GM23338 (cell line): ENCODE data around the gene TNFRSF21. TPM values are rescaled to one million over a fixed set of nuclear protein-coding genes. Genes with fewer than 3 reads are reported as not detected.

ENCODE experiments used
- ATAC-seq: fragments of 200-7000 bp; cut with Tn5 transposase; 3 replicates; pipeline ENCODE4 v1.9.1; 2020
- DNase-seq: peaks from one replicate; pipeline ENCODE4 v3.0.0-alpha.2; 2015; ENCODE audit warnings: low spot score
- H2AFZ ChIP-seq: fragments of 200-600 bp; sonication (generic); 2 replicates; pipeline ENCODE4 v1.8.0; 2016; ENCODE audit warnings: antibody characterized with exemption, mild to moderate bottlenecking, moderate library complexity
- H3F3A ChIP-seq: fragments of 200-600 bp; sonication (generic); replicated peaks from 2 replicates; pipeline ENCODE4 v1.8.0; 2017; ENCODE audit warnings: antibody characterized with exemption, mixed run types, low read depth
- H3K27ac ChIP-seq: fragments of 200-600 bp; sonication (generic); 2 replicates; pipeline ENCODE4 v1.6.1; 2016; ENCODE audit warnings: low read depth
- H3K27me3 ChIP-seq: fragments of 200-600 bp; sonication (generic); 2 replicates; pipeline ENCODE4 v1.8.0; 2016; ENCODE audit warnings: mild to moderate bottlenecking, mixed run types, moderate library complexity; ENCODE audit not compliant: insufficient read depth
- H3K36me3 ChIP-seq: fragments of 200-600 bp; sonication (generic); 2 replicates; pipeline ENCODE4 v1.8.0; 2016; ENCODE audit warnings: mild to moderate bottlenecking; ENCODE audit not compliant: insufficient read depth
- H3K4me1 ChIP-seq: fragments of 200-600 bp; sonication (generic); 2 replicates; pipeline ENCODE4 v1.8.0; 2016; ENCODE audit warnings: mild to moderate bottlenecking, moderate library complexity; ENCODE audit not compliant: insufficient read depth
- H3K4me2 ChIP-seq: fragments of 200-600 bp; sonication (generic); 2 replicates; pipeline ENCODE4 v1.7.1; 2017; ENCODE audit warnings: mixed run types
- H3K4me3 ChIP-seq: fragments of 200-600 bp; sonication (generic); 2 replicates; pipeline ENCODE4 v1.6.1; 2016; ENCODE audit warnings: mixed run types
- H3K79me2 ChIP-seq: fragments of 200-600 bp; sonication (generic); replicated peaks from 2 replicates; pipeline ENCODE4 v1.8.0; 2017; ENCODE audit warnings: mild to moderate bottlenecking; ENCODE audit not compliant: insufficient read depth
- H3K9me2 ChIP-seq: fragments of 200-600 bp; sonication (generic); 2 replicates; pipeline ENCODE4 v1.8.0; 2017; ENCODE audit not compliant: insufficient read depth
- H4K20me1 ChIP-seq: fragments of 200-600 bp; sonication (generic); replicated peaks from 2 replicates; pipeline ENCODE4 v1.8.0; 2017; ENCODE audit warnings: mild to moderate bottlenecking; ENCODE audit not compliant: insufficient read depth
- H3K27ac Mint-ChIP-seq: 2 replicates; pipeline ENCODE4 v1.8.0; 2020; ENCODE audit warnings: inconsistent platforms, mild to moderate bottlenecking, moderate library complexity, mixed read lengths
- H3K27me3 Mint-ChIP-seq: 3 replicates; pipeline ENCODE4 v1.8.0; 2022; ENCODE audit warnings: low read depth, mild to moderate bottlenecking, moderate library complexity, mixed read lengths, inconsistent platforms; ENCODE audit not compliant: insufficient read depth, poor library complexity
- H3K36me3 Mint-ChIP-seq: 3 replicates; pipeline ENCODE4 v1.8.0; 2021; ENCODE audit warnings: low read depth, mild to moderate bottlenecking, inconsistent platforms, moderate library complexity, mixed read lengths
- H3K4me1 Mint-ChIP-seq: 3 replicates; pipeline ENCODE4 v1.8.0; 2020; ENCODE audit warnings: mild to moderate bottlenecking, inconsistent platforms, mixed read lengths
- H3K4me3 Mint-ChIP-seq: 3 replicates; pipeline ENCODE4 v1.8.0; 2021; ENCODE audit warnings: moderate library complexity, mild to moderate bottlenecking, inconsistent platforms, mixed read lengths
- H3K9me3 Mint-ChIP-seq: 3 replicates; pipeline ENCODE4 v1.8.0; 2020; ENCODE audit warnings: moderate library complexity, mild to moderate bottlenecking, inconsistent platforms, mixed read lengths
- CTCF ChIP-seq, 2 experiments: fragments of 200-600 bp in 1 of 2; sonication (generic) in 1 of 2; conservative IDR thresholded peaks; 2 replicates each; pipeline versions ENCODE4 v1.5.1 to v1.6.1; 2016 to 2017; ENCODE audit warnings: antibody characterized with exemption in 2 of 2, low read depth in 2 of 2, mild to moderate bottlenecking in 2 of 2, moderate library complexity in 1 of 2
- JUNB ChIP-seq: IDR thresholded peaks from one replicate; pipeline ENCODE4 v1.6.1; 2016; ENCODE audit warnings: antibody characterized with exemption; ENCODE audit not compliant: unreplicated experiment
- STAT1 ChIP-seq: IDR thresholded peaks from one replicate; pipeline ENCODE4 v1.6.1; 2016; ENCODE audit warnings: antibody characterized with exemption; ENCODE audit not compliant: unreplicated experiment
- ZNF114 ChIP-seq: fragments of 250-450 bp; sonication (Bioruptor Pico); IDR thresholded peaks from 2 replicates; pipeline ENCODE4 v1.5.0; 2020; ENCODE audit warnings: mild to moderate bottlenecking, moderate library complexity
- ZNF331 ChIP-seq: fragments of 250-450 bp; sonication (Bioruptor Pico); IDR thresholded peaks from 2 replicates; pipeline ENCODE4 v1.5.0; 2020; ENCODE audit warnings: low read depth, mild to moderate bottlenecking, moderate library complexity
- polyA plus RNA-seq: library from polyadenylated mRNA; unstranded; fragments of >200 nt; fragmentation: Nextera tagmentation; extraction: Ambion mirVana; gene quantifications from 2 replicates; pipeline ENCODE4 v1.2.1, GENCODE V29; 2016
- total RNA-seq: library from RNA; depleted of rRNA; stranded (reverse); fragments of >200 nt; shearing (Covaris generic); gene quantifications from 2 replicates; pipeline ENCODE4 v1.2.3, GENCODE V29; 2014
- TF ChIP-seq, protein P1 (sequence below): IDR thresholded peaks from one replicate; pipeline ENCODE4 v1.6.1; 2018; ENCODE audit warnings: antibody characterized with exemption; ENCODE audit not compliant: unreplicated experiment
- TF ChIP-seq, protein P2 (sequence below): fragments of 250-450 bp; sonication (Bioruptor Pico); IDR thresholded peaks from 2 replicates; pipeline ENCODE4 v1.5.0; 2020; ENCODE audit warnings: mild to moderate bottlenecking, moderate library complexity
- TF ChIP-seq, protein P3 (sequence below): IDR thresholded peaks from 2 replicates; pipeline ENCODE4 v1.6.1; 2016; ENCODE audit warnings: antibody characterized with exemption

Gene TNFRSF21
- total and polyA plus RNA-seq, 2 experiments from 2014 or later, result 22.1 to 48.1 TPM

DNA sequence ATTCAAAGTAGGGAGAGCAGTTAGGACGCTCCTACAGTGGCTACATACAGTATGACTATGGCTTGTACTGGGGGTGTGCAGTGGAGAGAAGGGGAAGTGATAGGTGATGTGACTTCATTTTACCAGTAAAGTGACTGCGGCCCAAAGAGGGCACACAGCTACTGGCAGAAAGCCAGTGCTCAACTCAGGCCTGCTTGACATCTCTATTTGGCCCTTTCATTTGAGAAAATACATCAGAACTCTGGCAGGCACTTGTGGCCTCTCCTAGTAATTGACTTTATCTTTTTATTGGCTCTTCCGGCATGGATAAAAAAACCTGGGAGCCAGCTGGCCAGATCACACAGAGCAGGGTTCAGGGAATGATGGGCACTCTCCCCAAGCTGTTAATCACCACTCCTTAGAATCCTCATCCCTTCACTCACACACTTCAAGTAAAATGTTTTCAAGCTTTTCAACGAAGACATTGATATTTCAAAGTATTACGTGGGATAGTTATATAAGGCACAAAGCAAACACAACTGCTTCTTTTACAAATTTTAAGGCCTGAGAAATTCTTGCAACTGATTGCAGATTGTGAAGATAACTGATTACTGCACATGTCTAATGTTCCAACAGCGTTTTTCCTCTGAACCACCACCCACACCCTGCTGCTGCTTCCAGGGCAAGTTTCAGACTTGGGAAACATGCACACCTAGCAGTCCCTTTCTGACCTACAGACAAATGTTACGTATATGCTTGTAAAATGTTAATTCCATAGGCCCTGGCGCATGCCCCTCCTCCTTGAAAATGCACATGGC lies 73.5 kb downstream of the TNFRSF21 start:
- peaks cover 37% of the 10 kb centered on the region for H3K4me1 ChIP-seq
- no peak for DNase-seq
- Mint-ChIP-seq H3K4me1 (peaks cover 36% of the 10 kb centered on the region), H3K9me3 (no peaks in the 10 kb centered on the region), H3K27me3 (no peaks in the 10 kb centered on the region), H3K27ac (peak overlapping the region; percentile 58), H3K4me3 (no peak overlapping the region), H3K36me3 (peaks cover 29% of the 10 kb centered on the region)
- ATAC-seq, result no peak
- H4K20me1 ChIP-seq, result no peaks in the 10 kb centered on the region; the same call in 1 of the 2 replicates
- H3K27me3 ChIP-seq, result no peaks in the 10 kb centered on the region
- peaks cover 25% of the 10 kb centered on the region for H3K79me2 ChIP-seq
- no peaks in the 10 kb centered on the region for H3K9me2 ChIP-seq
- peak overlapping the region; percentile 50; the same call in 1 of the 2 replicates for H3K27ac ChIP-seq
- TF ChIP-seq, protein P1, sequence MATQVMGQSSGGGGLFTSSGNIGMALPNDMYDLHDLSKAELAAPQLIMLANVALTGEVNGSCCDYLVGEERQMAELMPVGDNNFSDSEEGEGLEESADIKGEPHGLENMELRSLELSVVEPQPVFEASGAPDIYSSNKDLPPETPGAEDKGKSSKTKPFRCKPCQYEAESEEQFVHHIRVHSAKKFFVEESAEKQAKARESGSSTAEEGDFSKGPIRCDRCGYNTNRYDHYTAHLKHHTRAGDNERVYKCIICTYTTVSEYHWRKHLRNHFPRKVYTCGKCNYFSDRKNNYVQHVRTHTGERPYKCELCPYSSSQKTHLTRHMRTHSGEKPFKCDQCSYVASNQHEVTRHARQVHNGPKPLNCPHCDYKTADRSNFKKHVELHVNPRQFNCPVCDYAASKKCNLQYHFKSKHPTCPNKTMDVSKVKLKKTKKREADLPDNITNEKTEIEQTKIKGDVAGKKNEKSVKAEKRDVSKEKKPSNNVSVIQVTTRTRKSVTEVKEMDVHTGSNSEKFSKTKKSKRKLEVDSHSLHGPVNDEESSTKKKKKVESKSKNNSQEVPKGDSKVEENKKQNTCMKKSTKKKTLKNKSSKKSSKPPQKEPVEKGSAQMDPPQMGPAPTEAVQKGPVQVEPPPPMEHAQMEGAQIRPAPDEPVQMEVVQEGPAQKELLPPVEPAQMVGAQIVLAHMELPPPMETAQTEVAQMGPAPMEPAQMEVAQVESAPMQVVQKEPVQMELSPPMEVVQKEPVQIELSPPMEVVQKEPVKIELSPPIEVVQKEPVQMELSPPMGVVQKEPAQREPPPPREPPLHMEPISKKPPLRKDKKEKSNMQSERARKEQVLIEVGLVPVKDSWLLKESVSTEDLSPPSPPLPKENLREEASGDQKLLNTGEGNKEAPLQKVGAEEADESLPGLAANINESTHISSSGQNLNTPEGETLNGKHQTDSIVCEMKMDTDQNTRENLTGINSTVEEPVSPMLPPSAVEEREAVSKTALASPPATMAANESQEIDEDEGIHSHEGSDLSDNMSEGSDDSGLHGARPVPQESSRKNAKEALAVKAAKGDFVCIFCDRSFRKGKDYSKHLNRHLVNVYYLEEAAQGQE, result no peak
- no peak for TF ChIP-seq JUNB
- TF ChIP-seq, protein P2, sequence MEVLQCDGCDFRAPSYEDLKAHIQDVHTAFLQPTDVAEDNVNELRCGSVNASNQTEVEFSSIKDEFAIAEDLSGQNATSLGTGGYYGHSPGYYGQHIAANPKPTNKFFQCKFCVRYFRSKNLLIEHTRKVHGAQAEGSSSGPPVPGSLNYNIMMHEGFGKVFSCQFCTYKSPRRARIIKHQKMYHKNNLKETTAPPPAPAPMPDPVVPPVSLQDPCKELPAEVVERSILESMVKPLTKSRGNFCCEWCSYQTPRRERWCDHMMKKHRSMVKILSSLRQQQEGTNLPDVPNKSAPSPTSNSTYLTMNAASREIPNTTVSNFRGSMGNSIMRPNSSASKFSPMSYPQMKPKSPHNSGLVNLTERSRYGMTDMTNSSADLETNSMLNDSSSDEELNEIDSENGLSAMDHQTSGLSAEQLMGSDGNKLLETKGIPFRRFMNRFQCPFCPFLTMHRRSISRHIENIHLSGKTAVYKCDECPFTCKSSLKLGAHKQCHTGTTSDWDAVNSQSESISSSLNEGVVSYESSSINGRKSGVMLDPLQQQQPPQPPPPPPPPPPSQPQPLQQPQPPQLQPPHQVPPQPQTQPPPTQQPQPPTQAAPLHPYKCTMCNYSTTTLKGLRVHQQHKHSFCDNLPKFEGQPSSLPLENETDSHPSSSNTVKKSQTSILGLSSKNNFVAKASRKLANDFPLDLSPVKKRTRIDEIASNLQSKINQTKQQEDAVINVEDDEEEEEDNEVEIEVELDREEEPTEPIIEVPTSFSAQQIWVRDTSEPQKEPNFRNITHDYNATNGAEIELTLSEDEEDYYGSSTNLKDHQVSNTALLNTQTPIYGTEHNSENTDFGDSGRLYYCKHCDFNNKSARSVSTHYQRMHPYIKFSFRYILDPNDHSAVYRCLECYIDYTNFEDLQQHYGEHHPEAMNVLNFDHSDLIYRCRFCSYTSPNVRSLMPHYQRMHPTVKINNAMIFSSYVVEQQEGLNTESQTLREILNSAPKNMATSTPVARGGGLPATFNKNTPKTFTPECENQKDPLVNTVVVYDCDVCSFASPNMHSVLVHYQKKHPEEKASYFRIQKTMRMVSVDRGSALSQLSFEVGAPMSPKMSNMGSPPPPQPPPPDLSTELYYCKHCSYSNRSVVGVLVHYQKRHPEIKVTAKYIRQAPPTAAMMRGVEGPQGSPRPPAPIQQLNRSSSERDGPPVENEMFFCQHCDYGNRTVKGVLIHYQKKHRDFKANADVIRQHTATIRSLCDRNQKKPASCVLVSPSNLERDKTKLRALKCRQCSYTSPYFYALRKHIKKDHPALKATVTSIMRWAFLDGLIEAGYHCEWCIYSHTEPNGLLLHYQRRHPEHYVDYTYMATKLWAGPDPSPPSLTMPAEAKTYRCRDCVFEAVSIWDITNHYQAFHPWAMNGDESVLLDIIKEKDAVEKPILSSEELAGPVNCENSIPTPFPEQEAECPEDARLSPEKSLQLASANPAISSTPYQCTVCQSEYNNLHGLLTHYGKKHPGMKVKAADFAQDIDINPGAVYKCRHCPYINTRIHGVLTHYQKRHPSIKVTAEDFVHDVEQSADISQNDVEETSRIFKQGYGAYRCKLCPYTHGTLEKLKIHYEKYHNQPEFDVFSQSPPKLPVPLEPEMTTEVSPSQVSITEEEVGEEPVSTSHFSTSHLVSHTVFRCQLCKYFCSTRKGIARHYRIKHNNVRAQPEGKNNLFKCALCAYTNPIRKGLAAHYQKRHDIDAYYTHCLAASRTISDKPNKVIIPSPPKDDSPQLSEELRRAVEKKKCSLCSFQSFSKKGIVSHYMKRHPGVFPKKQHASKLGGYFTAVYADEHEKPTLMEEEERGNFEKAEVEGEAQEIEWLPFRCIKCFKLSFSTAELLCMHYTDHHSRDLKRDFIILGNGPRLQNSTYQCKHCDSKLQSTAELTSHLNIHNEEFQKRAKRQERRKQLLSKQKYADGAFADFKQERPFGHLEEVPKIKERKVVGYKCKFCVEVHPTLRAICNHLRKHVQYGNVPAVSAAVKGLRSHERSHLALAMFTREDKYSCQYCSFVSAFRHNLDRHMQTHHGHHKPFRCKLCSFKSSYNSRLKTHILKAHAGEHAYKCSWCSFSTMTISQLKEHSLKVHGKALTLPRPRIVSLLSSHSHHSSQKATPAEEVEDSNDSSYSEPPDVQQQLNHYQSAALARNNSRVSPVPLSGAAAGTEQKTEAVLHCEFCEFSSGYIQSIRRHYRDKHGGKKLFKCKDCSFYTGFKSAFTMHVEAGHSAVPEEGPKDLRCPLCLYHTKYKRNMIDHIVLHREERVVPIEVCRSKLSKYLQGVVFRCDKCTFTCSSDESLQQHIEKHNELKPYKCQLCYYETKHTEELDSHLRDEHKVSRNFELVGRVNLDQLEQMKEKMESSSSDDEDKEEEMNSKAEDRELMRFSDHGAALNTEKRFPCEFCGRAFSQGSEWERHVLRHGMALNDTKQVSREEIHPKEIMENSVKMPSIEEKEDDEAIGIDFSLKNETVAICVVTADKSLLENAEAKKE, result no peak
- TF ChIP-seq, protein P3, sequence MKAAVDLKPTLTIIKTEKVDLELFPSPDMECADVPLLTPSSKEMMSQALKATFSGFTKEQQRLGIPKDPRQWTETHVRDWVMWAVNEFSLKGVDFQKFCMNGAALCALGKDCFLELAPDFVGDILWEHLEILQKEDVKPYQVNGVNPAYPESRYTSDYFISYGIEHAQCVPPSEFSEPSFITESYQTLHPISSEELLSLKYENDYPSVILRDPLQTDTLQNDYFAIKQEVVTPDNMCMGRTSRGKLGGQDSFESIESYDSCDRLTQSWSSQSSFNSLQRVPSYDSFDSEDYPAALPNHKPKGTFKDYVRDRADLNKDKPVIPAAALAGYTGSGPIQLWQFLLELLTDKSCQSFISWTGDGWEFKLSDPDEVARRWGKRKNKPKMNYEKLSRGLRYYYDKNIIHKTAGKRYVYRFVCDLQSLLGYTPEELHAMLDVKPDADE, result no peak
- TF ChIP-seq CTCF (conservative IDR thresholded peaks at IDR 0.05; ENCODE audit: low read depth in 2 of 2), result no peak
- no peak for TF ChIP-seq ZNF114
- no peak for TF ChIP-seq STAT1
- TF ChIP-seq ZNF331, result no peak
- H3F3A ChIP-seq, result no peaks in the 10 kb centered on the region
- no peak overlapping the region for H3K4me2 ChIP-seq
- H3K36me3 ChIP-seq, result no peaks in the 10 kb centered on the region
- no peak overlapping the region for H3K4me3 ChIP-seq
- H2AFZ ChIP-seq, result no peak overlapping the region
